IPS-18a (cell line): ENCODE results near the gene PTGES3L.

ENCODE experiments used
- H3K27ac ChIP-seq: one replicate; pipeline ENCODE4 v1.5.1; 2013; ENCODE audit warnings: low read length
- H3K27me3 ChIP-seq: one replicate; pipeline ENCODE4 v1.6.1; 2013; ENCODE audit warnings: mild to moderate bottlenecking, low read length; ENCODE audit not compliant: control insufficient read depth, insufficient read depth
- H3K36me3 ChIP-seq: one replicate; pipeline ENCODE4 v1.6.1; 2013; ENCODE audit warnings: low read depth, low read length; ENCODE audit not compliant: control insufficient read depth
- H3K4me1 ChIP-seq: one replicate; pipeline ENCODE4 v1.6.1; 2013; ENCODE audit warnings: low read depth, low read length; ENCODE audit not compliant: control insufficient read depth
- H3K4me3 ChIP-seq: one replicate; pipeline ENCODE4 v1.5.1; 2013; ENCODE audit warnings: low read length
- H3K9ac ChIP-seq: one replicate; pipeline ENCODE4 v1.6.1; 2013; ENCODE audit warnings: mild to moderate bottlenecking, low read length, moderate library complexity
- H3K9me3 ChIP-seq: one replicate; pipeline ENCODE4 v1.6.1; 2013; ENCODE audit warnings: low read depth, low read length; ENCODE audit not compliant: control insufficient read depth

The PTGES3L gene

DNA sequence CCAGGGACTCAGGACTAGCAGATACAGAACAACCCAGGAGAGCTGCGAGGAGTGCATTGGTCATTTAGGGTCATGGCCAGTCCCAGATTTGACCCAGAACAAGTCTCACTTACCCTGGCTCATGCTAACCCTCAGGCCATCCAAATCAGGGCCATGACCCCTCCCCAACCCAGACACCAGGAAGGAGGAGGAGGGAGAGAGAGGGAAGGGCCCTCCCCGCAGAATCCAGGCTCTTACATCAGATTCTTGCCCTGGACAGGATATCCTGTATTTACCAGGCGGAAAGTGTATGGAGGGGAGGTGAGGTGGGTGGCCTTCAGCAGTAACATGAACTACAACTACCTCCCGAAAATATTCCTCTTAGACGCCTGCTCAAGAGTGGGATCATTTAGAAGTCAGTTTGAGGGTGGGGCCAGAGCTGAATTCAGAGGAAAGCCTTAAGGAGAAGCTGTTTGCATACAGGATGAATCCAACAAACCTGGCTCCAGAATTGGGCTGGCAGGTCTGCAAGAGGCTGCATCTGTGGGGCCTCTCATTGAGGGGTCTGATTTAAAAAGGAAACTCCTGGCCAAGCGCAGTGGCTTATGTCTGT is 40.2 kb upstream of the PTGES3L start:
- Histone ChIP-seq H3K27me3 (no peaks in the 10 kb centered on the region), H3K9ac (peak overlapping the region; percentile 85), H3K36me3 (peaks cover 22% of the 10 kb centered on the region), H3K27ac (no peak overlapping the region), H3K4me1 (peaks cover 18% of the 10 kb centered on the region), H3K9me3 (no peaks in the 10 kb centered on the region), H3K4me3 (peak overlapping the region; percentile 4)

GRCh38 chr17:43019418-43019817 is 39.5 kb upstream of the PTGES3L start:
- H3K27ac ChIP-seq = no peak overlapping the region

DNA sequence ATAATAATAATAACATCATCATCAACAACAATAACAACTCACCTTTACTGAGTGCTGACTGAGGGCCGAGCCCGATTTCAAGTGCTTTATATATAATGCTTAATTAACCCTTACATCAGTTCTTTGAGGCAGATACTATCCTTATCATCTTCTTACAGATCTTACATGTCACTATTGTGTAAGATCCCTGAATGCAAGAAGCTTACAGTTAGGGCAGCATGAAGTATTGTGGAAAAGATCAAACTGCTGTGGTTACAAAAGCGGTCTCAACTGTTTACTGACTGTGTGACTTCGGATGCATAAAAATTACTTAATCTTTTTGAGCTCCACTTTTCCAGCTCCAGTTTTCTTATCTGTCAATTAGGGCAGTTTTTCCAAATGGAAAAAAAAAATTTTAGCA is 39.1 kb upstream of the PTGES3L start:
- Histone ChIP-seq H3K4me1 (peaks cover 18% of the 10 kb centered on the region), H3K9me3 (no peaks in the 10 kb centered on the region), H3K27me3 (no peaks in the 10 kb centered on the region), H3K9ac (no peak overlapping the region), H3K4me3 (no peak overlapping the region), H3K27ac (no peak overlapping the region), H3K36me3 (peaks cover 28% of the 10 kb centered on the region)

More at GRCh38 chr17:43019418-43019817, 39.5 kb upstream of the PTGES3L start:
- peaks cover 18% of the 10 kb centered on the region for H3K4me1 ChIP-seq
- no peaks in the 10 kb centered on the region for H3K27me3 ChIP-seq
- peaks cover 28% of the 10 kb centered on the region for H3K36me3 ChIP-seq
- H3K9ac ChIP-seq = no peak overlapping the region
- H3K9me3 ChIP-seq = no peaks in the 10 kb centered on the region
- H3K4me3 ChIP-seq = no peak overlapping the region

GRCh38 chr17:43018008-43018853 is 38.4 kb upstream of the PTGES3L start:
- peaks cover 28% of the 10 kb centered on the region for H3K36me3 ChIP-seq

GRCh38 chr17:43016216-43016615 is 36.3 kb upstream of the PTGES3L start:
- Histone ChIP-seq H3K27ac (no peak overlapping the region), H3K36me3 (peaks cover 28% of the 10 kb centered on the region), H3K4me1 (peaks cover 18% of the 10 kb centered on the region), H3K27me3 (no peaks in the 10 kb centered on the region), H3K9ac (no peak overlapping the region), H3K4me3 (no peak overlapping the region), H3K9me3 (no peaks in the 10 kb centered on the region)

More at GRCh38 chr17:43018008-43018853, 38.4 kb upstream of the PTGES3L start:
- no peak overlapping the region for H3K27ac ChIP-seq
- H3K4me1 ChIP-seq = peaks cover 18% of the 10 kb centered on the region
- H3K4me3 ChIP-seq = no peak overlapping the region
- no peak overlapping the region for H3K9ac ChIP-seq
- no peaks in the 10 kb centered on the region for H3K9me3 ChIP-seq
- no peaks in the 10 kb centered on the region for H3K27me3 ChIP-seq

GRCh38 chr17:43015579-43015978 is 35.7 kb upstream of the PTGES3L start:
- Histone ChIP-seq H3K36me3 (peaks cover 28% of the 10 kb centered on the region), H3K9me3 (no peaks in the 10 kb centered on the region), H3K4me3 (no peak overlapping the region), H3K27ac (no peak overlapping the region), H3K4me1 (peaks cover 17% of the 10 kb centered on the region), H3K9ac (no peak overlapping the region), H3K27me3 (no peaks in the 10 kb centered on the region)

DNA sequence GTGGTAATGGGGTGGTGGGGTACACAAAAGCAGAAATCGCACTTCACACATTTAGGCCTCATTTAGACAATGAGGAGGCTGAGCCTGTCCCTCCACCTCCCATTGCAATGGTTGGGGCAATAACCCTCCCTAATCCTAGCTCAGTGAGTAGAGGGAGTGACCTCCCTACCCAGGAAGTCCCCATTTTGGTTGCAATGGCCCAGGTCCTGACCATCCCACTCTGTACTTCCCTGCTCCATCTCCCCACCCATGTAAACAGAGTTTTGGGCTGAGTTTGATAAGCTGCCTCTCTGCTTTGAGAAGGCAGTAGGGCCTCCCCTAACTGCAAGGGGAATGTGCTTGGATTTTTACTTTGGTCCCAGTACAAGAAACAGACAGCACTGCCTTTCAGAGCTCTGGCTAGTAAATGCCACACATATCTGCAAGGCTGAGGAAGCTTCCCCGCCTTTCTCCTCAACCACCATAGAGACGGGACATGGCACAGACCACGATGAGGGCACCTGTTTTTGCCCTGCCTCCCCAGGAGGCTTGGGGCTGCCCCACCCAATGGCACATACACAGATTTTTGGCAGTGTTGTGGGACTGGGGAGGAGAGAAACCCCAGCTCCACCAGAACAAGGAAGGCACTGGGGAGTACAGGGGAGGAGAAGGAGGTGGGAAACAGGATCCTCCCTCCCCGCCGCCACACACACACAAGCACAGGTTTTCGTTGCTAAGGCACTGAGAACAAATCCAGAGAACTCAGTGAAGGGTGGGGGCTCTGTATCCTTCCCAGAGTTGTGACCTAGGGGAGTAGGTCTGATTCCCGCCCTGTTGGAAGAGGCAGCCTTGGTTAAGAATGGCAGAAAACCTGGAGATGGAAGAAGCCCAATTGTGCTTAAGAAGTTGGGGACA is 35.0 kb upstream of the PTGES3L start:
- H3K9ac ChIP-seq = no peak overlapping the region
- no peaks in the 10 kb centered on the region for H3K27me3 ChIP-seq
- H3K4me3 ChIP-seq = no peak overlapping the region
- peaks cover 28% of the 10 kb centered on the region for H3K36me3 ChIP-seq
- no peaks in the 10 kb centered on the region for H3K9me3 ChIP-seq
- H3K27ac ChIP-seq = no peak overlapping the region
- H3K4me1 ChIP-seq = peaks cover 11% of the 10 kb centered on the region

DNA sequence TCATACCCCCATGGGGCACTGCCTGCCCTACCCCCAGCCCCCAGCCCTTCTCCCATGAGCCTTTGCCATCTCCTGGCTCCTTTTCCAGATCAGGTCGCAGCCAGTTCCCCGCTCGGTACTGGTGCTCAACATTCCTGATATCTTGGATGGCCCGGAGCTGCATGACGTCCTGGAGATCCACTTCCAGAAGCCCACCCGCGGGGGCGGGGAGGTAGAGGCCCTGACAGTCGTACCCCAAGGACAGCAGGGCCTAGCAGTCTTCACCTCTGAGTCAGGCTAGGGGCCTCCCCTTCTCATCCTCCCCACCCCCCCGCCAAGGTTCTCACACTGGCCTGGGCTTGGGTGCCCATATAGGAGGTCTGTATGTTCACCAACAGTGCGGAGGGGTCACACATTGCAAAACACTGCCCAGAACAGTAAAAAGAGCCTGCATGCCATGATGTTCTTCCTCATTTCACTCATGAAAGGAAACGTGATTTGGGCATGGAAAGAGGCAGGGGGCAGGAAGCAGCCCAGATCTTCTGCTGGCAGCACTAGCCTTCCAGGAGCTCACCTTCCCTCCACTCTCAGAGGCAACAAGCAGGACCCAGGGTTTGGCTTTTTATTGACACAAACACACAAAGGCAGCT is 34.3 kb upstream of the PTGES3L start:
- no peaks in the 10 kb centered on the region for H3K27me3 ChIP-seq
- no peak overlapping the region for H3K9ac ChIP-seq
- H3K4me1 ChIP-seq = peaks cover 8% of the 10 kb centered on the region
- H3K36me3 ChIP-seq = peaks cover 28% of the 10 kb centered on the region
- H3K4me3 ChIP-seq = no peak overlapping the region
- no peaks in the 10 kb centered on the region for H3K9me3 ChIP-seq
- H3K27ac ChIP-seq = no peak overlapping the region

DNA sequence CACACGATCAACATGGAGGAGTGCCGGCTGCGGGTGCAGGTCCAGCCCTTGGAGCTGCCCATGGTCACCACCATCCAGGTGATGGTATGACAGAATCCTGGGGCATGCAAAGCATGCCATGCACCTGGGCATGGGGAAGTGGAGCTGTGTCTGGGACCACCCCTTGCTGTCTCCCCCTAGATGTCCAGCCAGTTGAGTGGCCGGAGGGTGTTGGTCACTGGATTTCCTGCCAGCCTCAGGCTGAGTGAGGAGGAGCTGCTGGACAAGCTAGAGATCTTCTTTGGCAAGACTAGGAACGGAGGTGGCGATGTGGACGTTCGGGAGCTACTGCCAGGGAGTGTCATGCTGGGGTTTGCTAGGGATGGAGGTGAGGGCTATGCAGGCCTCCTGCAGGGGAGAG is 33.4 kb upstream of the PTGES3L start:
- peaks cover 8% of the 10 kb centered on the region for H3K4me1 ChIP-seq
- H3K27me3 ChIP-seq = no peaks in the 10 kb centered on the region
- H3K4me3 ChIP-seq = no peak overlapping the region
- H3K9ac ChIP-seq = no peak overlapping the region
- H3K36me3 ChIP-seq = peaks cover 25% of the 10 kb centered on the region
- H3K27ac ChIP-seq = no peak overlapping the region
- H3K9me3 ChIP-seq = no peaks in the 10 kb centered on the region

GRCh38 chr17:43011728-43012472 is 32.0 kb upstream of the PTGES3L start:
- Histone ChIP-seq H3K27me3 (no peaks in the 10 kb centered on the region), H3K9ac (no peak overlapping the region), H3K36me3 (peaks cover 19% of the 10 kb centered on the region), H3K4me1 (peaks cover 11% of the 10 kb centered on the region), H3K9me3 (no peaks in the 10 kb centered on the region), H3K27ac (no peak overlapping the region), H3K4me3 (no peak overlapping the region)
